K562 (cell line): ENCODE measurements around the gene KCNK3. TPM values are rescaled to one million over a fixed set of nuclear protein-coding genes. Genes with fewer than 3 reads are reported as not detected.

ENCODE experiments used
- ATAC-seq: fragments of 200-7000 bp; cut with Tn5 transposase; 3 replicates; pipeline ENCODE4 v1.9.1; 2020; ENCODE audit warnings: moderate library complexity
- BruUV-seq: library from RNA; stranded (reverse); fragments of 400-500 nt; replicated peaks from 2 replicates; lab custom pipeline; 2021; lab: Mats Ljungman, UMichigan
- CTCF ChIA-PET: fragments of 300-600 bp; formaldehyde crosslinking; extraction: SDS; loops from one replicate; lab custom pipeline; 2021; ENCODE audit warnings: low intra/inter-chr PET ratio; lab: Yijun Ruan, JAX
- POLR2A ChIA-PET: fragments of 300-600, 350-650 bp; sonication (Branson Sonifier 250); formaldehyde crosslinking; extraction: SDS; loops from one replicate; lab custom pipeline; 2021; ENCODE audit warnings: antibody characterized with exemption, inconsistent platforms; lab: Yijun Ruan, JAX
- DNase-seq, 4 experiments: peaks; one replicate each; pipeline versions ENCODE4 v3.0.0 to v3.0.0-alpha.2; 2011 to 2018; ENCODE audit warnings: low spot score in 3 of 4, mixed read lengths in 3 of 4; ENCODE audit errors: extremely low read depth in 1 of 4
- FAIRE-seq: peaks from 2 replicates; lab custom pipeline; 2011; peaks lifted over from hg19 to GRCh38; lab: Jason Lieb, UNC
- H2AFZ ChIP-seq: 2 replicates; pipeline ENCODE4 v1.6.0; 2011; ENCODE audit warnings: low read depth, low read length, control low read depth, inconsistent platforms
- H3K27ac ChIP-seq: fragments of 200-600 bp; 3 replicates; pipeline ENCODE4 v1.8.0; 2011; ENCODE audit warnings: low read depth, mild to moderate bottlenecking, control low read depth, inconsistent platforms, low read length, moderate library complexity, mixed read lengths; ENCODE audit errors: extremely low read depth
- H3K27me3 ChIP-seq, 2 experiments: fragments of 300-600 bp in 1 of 2; 2 replicates in 1 of 2; 3 replicates in 1 of 2; pipeline versions ENCODE4 v1.6.0 to v1.8.0; 2011; ENCODE audit warnings: inconsistent platforms in 2 of 2, low read length in 2 of 2, mild to moderate bottlenecking in 1 of 2, mixed read lengths in 1 of 2, moderate library complexity in 1 of 2; ENCODE audit not compliant: control insufficient read depth in 2 of 2, insufficient read depth in 2 of 2
- H3K36me3 ChIP-seq: fragments of 300-600 bp; 3 replicates; pipeline ENCODE4 v1.8.0; 2011; ENCODE audit warnings: mild to moderate bottlenecking, low read length, inconsistent platforms; ENCODE audit not compliant: control insufficient read depth, insufficient read depth
- H3K4me1 ChIP-seq, 2 experiments: fragments of 200-600 bp in 1 of 2; replicated peaks in 1 of 2; 2 replicates in 1 of 2; 3 replicates in 1 of 2; pipeline versions ENCODE4 v1.5.1 to v1.8.0; 2011; ENCODE audit warnings: inconsistent platforms in 2 of 2, low read length in 2 of 2, mild to moderate bottlenecking in 1 of 2, mixed read lengths in 1 of 2, moderate library complexity in 1 of 2; ENCODE audit not compliant: control insufficient read depth in 2 of 2, insufficient read depth in 2 of 2
- H3K4me2 ChIP-seq: 2 replicates; pipeline ENCODE4 v1.6.1; 2011; ENCODE audit warnings: low read length, control low read depth, inconsistent platforms, mixed read lengths; ENCODE audit not compliant: insufficient read depth
- H3K4me3 ChIP-seq: fragments of 200-600 bp; sonication (generic), shearing (Covaris generic); 2 replicates; pipeline ENCODE4 v1.5.1; 2016; ENCODE audit warnings: control low read depth, inconsistent platforms
- H3K79me2 ChIP-seq: fragments of 200-600 bp; 3 replicates; pipeline ENCODE4 v1.8.0; 2011; ENCODE audit warnings: low read length, inconsistent platforms; ENCODE audit not compliant: control insufficient read depth, insufficient read depth
- H3K9ac ChIP-seq, 2 experiments: 2 replicates each; pipeline versions ENCODE4 v1.6.0 to v1.6.1; 2011; ENCODE audit warnings: low read depth in 2 of 2, low read length in 2 of 2, control low read depth in 1 of 2, inconsistent platforms in 1 of 2, mild to moderate bottlenecking in 1 of 2, mixed read lengths in 1 of 2; ENCODE audit not compliant: insufficient read depth in 1 of 2
- H3K9me1 ChIP-seq: one replicate; pipeline ENCODE4 v1.6.0; 2011; ENCODE audit warnings: inconsistent platforms, mild to moderate bottlenecking, low read length, moderate library complexity; ENCODE audit not compliant: control insufficient read depth, insufficient read depth
- H3K9me3 ChIP-seq: replicated peaks from 2 replicates; pipeline ENCODE4 v1.5.1; 2011; ENCODE audit warnings: low read depth, low read length, inconsistent platforms; ENCODE audit not compliant: control insufficient read depth, insufficient read depth
- H4K20me1 ChIP-seq: replicated peaks from 2 replicates; pipeline ENCODE4 v1.6.1; 2011; ENCODE audit warnings: low read length, inconsistent platforms, mixed read lengths; ENCODE audit not compliant: control insufficient read depth, insufficient read depth
- SMAD2 ChIP-seq: fragments of 150-350 bp; IDR thresholded peaks from 2 replicates; pipeline ENCODE4 v1.6.1; 2014; ENCODE audit warnings: low read depth, mild to moderate bottlenecking, low read length
- ZNF57 ChIP-seq: fragments of 450-650 bp; formaldehyde crosslinking; IDR thresholded peaks from 2 replicates; pipeline ENCODE4 v1.4.0; 2020; ENCODE audit warnings: mild to moderate bottlenecking, moderate library complexity
- WGBS: fragments of 100-300 bp; shearing (Covaris generic); methylation state at CpG from one replicate; pipeline ENCODE4 v1.1.6; 2016; ENCODE audit warnings: low coverage, mixed read lengths; ENCODE audit not compliant: insufficient coverage; ENCODE audit errors: missing lambda C conversion rate; 5-methylcytosine and 5-hydroxymethylcytosine counted together
- in situ Hi-C: fragments of 300-500 bp; cut with MboI; formaldehyde crosslinking; loops from 4 replicates; pipeline ENCODE4 v1.15.0; 2018; ENCODE audit warnings: inconsistent platforms, mixed read lengths
- intact Hi-C: fragments of 100-400 bp; cut with micrococcal nuclease; formaldehyde crosslinking; loops from 2 replicates; pipeline ENCODE4 v1.14.2; 2022
- polyA plus RNA-seq, 8 experiments: library from polyadenylated mRNA; depleted of rRNA in 4 of 8; stranded (reverse) in 5 of 8; unstranded in 3 of 8; fragments of >200 nt; fragmentation: Nextera tagmentation in 2 of 8; fragmentation: Illumina TruSeq in 1 of 8; extraction: Ambion mirVana in 2 of 8; extraction: Trizol in 1 of 8; gene quantifications; 2 replicates each; pipeline versions ENCODE4 v1.2.1 to v1.2.3, GENCODE V29; 2011 to 2014; ENCODE audit warnings: inconsistent platforms in 1 of 8, missing spikeins in 1 of 8
- total RNA-seq, 7 experiments: library from RNA; depleted of rRNA in 6 of 7; stranded (reverse); fragments of >200 nt in 6 of 7; fragmentation: Illumina TruSeq in 2 of 7; extraction: Trizol in 2 of 7; gene quantifications; 2 replicates each; pipeline versions ENCODE4 v1.2.1 to v1.2.3, GENCODE V29; 2011 to 2021; ENCODE audit warnings: low replicate concordance in 1 of 7
- TF ChIP-seq, protein P1 (sequence below): fragments of 250-450 bp; sonication (Bioruptor Pico); IDR thresholded peaks from 2 replicates; pipeline ENCODE4 v1.5.0; 2021; ENCODE audit warnings: mild to moderate bottlenecking, moderate library complexity

KCNK3 gene
- total and polyA plus RNA-seq, 9 of the 15 experiments (the other 6 are each of a cell fraction or from before 2014, with no cell fraction given): 0.01 to 0.20 (median 0.07) TPM; not detected in 5

DNA sequence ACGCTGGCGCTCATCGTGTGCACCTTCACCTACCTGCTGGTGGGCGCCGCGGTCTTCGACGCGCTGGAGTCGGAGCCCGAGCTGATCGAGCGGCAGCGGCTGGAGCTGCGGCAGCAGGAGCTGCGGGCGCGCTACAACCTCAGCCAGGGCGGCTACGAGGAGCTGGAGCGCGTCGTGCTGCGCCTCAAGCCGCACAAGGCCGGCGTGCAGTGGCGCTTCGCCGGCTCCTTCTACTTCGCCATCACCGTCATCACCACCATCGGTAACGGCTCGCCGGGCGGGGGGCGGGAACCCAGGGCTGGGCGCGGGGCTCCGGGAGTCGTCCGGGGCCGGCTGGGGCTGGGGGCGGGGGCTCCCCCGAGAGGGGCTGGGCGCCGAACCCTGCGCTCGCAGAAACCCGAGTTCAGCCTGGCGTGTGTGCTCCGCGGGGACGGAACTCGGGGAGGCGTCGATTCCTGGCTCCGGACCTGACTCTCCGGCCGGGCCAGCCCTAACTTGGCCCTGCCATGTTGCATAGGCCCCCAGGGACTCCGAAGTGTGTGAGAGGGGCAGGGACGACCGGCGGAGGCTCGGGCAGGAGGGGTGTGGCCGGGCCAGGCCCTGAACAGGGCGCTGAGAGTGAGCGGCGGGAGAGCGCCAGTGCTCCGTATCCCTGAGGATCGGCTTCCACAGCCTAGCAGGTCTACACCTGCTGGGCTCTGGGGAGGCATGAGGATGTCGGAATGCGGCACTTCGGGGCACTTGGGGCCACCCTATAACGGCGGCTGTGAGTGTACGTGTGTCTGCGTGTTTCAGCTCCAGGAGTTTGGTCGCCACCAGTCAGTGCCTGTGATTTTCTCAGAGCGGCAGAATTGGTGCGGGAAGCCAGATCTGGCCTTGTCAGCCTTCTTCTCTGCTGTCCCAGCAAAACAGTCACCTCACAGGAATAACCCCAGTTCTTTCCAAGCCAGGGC lies 651 bp downstream of the KCNK3 start:
- Histone ChIP-seq H3K9me1 (peaks cover 7% of the 10 kb centered on the region), H3K36me3 (no peaks in the 10 kb centered on the region), H3K9me3 (no peaks in the 10 kb centered on the region), H3K4me3 (no peak overlapping the region), H3K27me3 (peaks cover 33 to 77% of the 10 kb centered on the region in 2 experiments), H3K9ac (no peak overlapping the region), H4K20me1 (peaks cover 21% of the 10 kb centered on the region), H3K27ac (no peak overlapping the region), H3K79me2 (no peaks in the 10 kb centered on the region), H2AFZ (no peak overlapping the region), H3K4me2 (no peak overlapping the region), H3K4me1 (peaks cover 0 to 4% of the 10 kb centered on the region in 2 experiments; a peak in 2 of 5 replicates)
- TF ChIP-seq, protein P1, sequence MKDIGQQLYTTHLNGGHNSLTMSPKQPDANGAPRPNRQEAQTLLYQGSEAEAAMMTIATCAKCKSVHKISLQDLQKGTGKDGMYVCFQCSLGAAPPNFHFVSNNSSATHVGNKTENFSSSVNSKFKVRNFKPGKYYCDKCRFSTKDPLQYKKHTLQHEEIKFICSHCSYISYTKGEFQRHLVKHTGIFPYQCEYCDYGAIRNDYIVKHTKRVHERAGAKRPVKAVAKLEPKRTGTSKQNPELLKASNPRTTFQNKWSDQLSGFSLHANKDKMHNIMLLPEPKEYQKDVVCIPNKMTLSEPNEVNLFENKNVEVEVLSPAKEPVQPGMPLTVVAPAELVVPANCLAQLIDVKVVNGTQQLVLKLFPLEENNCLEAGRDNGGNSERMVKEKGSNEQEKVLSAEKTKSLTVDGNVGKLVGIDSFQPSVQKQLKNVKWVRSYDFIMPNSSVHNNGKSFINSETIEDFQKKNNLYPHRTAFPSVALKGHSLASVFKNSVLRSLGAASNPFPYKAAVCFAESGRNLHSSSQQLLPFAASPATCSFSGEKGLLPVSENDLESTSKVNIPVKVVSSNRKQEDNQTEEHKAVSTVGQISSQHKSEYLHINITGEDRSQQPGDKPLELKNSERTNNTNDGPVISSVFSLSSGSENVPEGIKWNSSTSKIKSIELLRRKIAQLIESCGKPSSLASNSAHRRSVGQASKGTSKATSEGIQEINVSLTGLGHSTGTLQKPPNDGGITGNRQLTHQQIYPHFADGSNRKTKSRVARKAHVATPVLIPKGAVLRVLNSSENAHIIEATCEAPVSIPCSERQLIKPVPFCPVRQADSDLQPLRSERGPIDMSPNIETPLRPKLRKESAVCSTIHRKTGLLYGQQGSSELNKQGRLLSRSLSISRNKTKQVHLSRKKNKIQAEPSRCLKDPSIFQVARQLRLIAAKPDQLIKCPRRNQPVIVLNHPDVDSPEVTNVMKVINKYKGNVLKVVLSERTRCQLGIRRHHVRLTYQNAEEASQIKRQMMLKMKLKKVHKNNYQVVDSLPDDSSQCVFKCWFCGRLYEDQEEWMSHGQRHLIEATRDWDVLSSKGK (CRISPR knock-in tag): no peak
- TF ChIP-seq ZNF57 (CRISPR knock-in tag): no peak
- no peak for TF ChIP-seq SMAD2
- intact Hi-C loops (no loop called here), in situ Hi-C loops (no loop called here)
- WGBS: 14% methylated on average over 46 of the region's 83 CpGs
- DNase-seq (no peak), ATAC-seq (no peak), FAIRE-seq (no peak)
- CTCF ChIA-PET: no interaction called here
- POLR2A ChIA-PET: interaction anchor here (1.2 to 1.9 kb wide), 2 partner anchors 9 to 11 kb away, joined by 5 read pairs; no protein-coding TSS in a partner anchor
- no TSS peak for BruUV-seq
